GM19035 (cell line): ENCODE results near the gene MRPL36.
"Not testable (repeated sequence)": the region's sequence is repeated elsewhere in the genome, so short reads cannot be mapped to it uniquely, and the experiment has no call there.

Experiments used
- ATAC-seq: cut with Tn5 transposase; IDR thresholded peaks from one replicate; pipeline ENCODE4 v1.9.1; 2021; ENCODE audit not compliant: unreplicated experiment

The MRPL36 gene

GRCh38 chr5:1799602-1800471 lies at the start of gene MRPL36:
Gene MRPL36, minus strand, starts transcription at chr5:1799837. Its CDS starts 902 bp downstream, at chr5:1798935.
- peak; percentile 59 for ATAC-seq

- ATAC-seq, result no peak
Observed at GRCh38 chr5:1847611-1848010, 48.0 kb upstream of the MRPL36 start.

GRCh38 chr5:1847056-1847455 lies 47.4 kb upstream of the MRPL36 start:
- no peak for ATAC-seq

GRCh38 chr5:1846583-1846982 lies 46.9 kb upstream of the MRPL36 start:
- ATAC-seq, result no peak

GRCh38 chr5:1845696-1846095 lies 46.1 kb upstream of the MRPL36 start:
- no peak for ATAC-seq

- no peak for ATAC-seq
Observed at GRCh38 chr5:1844708-1845436, 45.2 kb upstream of the MRPL36 start.

- ATAC-seq, result not testable (repeated sequence)
Observed at GRCh38 chr5:1843761-1844160, 44.1 kb upstream of the MRPL36 start.

GRCh38 chr5:1842004-1842819 lies 42.6 kb upstream of the MRPL36 start:
- ATAC-seq, result no peak

GRCh38 chr5:1840741-1841521 lies 41.3 kb upstream of the MRPL36 start:
- ATAC-seq, result no peak

- ATAC-seq, result no peak
Observed at GRCh38 chr5:1840071-1840547, 40.5 kb upstream of the MRPL36 start.

GRCh38 chr5:1838013-1838412 lies 38.4 kb upstream of the MRPL36 start:
- no peak for ATAC-seq

GRCh38 chr5:1836891-1837880 lies 37.5 kb upstream of the MRPL36 start:
- no peak for ATAC-seq

GRCh38 chr5:1836176-1836890 lies 36.7 kb upstream of the MRPL36 start:
- no peak for ATAC-seq

GRCh38 chr5:1835431-1835830 lies 35.8 kb upstream of the MRPL36 start:
- ATAC-seq, result no peak

- no peak for ATAC-seq
Observed at GRCh38 chr5:1834721-1835429, 35.2 kb upstream of the MRPL36 start.

GRCh38 chr5:1834022-1834551 lies 34.5 kb upstream of the MRPL36 start:
- no peak for ATAC-seq

GRCh38 chr5:1833264-1834021 lies 33.8 kb upstream of the MRPL36 start:
- ATAC-seq, result no peak
